NCI-H524 (cell line): ENCODE measurements around the gene MESD.

Experiments used
- DNase-seq, 2 experiments: peaks; one replicate each; lab custom pipeline; 2025; lab: John Stamatoyannopoulos, UW

MESD gene

DNA sequence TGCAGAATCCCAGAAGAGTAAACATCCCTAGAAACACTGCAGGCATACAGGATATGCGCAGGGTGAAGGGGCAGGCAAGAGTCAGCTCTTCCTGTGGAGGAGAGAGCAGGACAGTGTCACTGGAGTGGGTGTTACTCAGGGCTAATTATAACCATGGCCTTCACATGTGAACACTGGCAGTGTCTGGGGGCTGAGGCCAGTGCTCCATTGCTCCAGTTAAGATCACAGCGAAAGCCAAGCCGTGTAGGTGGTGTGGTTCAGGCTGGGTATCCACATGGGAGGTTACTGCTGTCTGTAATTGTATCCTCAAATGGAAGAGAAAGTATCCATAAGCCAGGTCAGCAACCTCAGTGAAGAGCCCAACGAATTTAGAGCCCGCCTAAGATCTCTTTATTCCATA, 84.6 kb downstream of the MESD start:
- no peak for DNase-seq

DNA sequence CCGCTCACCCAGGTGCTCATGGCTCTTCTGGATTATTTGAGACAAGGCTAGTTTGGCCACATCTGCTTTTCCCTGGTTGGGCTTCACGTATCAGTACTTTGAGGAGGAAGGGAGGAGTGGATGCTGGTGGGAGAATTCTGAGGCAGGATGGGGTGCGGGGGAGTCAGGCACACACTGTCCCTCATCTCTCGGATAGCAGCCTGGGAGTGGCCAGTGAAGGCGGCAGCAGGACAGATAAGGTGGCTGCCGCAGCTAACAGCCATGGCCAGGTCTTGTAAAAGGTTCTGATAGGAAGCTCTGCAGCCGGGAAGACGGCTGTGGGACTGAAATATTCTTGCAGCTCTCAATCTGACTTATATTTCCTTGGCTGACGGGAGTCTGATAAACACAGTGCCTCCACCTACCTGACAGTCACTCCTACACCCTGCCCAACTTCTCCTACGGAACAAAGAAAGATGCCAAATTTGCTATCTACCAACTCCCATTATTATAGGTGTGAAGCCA, 87.3 kb downstream of the MESD start:
- DNase-seq: peak in 1 of 2 experiments; percentile 37

DNA sequence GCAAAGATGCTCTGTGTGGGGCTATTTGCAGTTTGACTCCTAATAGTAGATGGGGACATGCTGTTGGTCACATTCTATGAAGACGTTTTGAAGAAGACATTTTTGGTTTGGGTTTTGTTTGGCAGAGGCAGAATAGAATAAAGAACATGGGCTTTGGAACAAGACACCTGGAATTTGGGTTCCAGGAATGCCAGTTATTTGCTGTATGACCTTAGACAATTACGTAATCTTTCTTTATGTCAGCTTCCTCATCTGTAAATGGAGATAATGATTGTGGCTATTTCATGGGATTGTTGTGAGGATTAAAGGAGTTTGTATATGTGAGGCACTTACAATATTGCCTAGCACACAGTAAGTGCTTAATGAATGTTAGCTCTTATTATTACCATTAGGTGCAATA, 91.6 kb downstream of the MESD start:
- no peak for DNase-seq
